Stimulated activated CD8-positive, alpha-beta memory T cell treated with anti-CD3 and anti-CD28 coated beads, Interleukin-12 subunit alpha, Interleukin-12 subunit beta, amount 100 ng/mL, for 4 hours (primary cell): ENCODE measurements around the gene SPIN2B.

Experiments used
- DNase-seq: peaks from one replicate; pipeline ENCODE4 v3.0.0-alpha.2; 2020; ENCODE audit warnings: low read depth

The SPIN2B gene

DNA sequence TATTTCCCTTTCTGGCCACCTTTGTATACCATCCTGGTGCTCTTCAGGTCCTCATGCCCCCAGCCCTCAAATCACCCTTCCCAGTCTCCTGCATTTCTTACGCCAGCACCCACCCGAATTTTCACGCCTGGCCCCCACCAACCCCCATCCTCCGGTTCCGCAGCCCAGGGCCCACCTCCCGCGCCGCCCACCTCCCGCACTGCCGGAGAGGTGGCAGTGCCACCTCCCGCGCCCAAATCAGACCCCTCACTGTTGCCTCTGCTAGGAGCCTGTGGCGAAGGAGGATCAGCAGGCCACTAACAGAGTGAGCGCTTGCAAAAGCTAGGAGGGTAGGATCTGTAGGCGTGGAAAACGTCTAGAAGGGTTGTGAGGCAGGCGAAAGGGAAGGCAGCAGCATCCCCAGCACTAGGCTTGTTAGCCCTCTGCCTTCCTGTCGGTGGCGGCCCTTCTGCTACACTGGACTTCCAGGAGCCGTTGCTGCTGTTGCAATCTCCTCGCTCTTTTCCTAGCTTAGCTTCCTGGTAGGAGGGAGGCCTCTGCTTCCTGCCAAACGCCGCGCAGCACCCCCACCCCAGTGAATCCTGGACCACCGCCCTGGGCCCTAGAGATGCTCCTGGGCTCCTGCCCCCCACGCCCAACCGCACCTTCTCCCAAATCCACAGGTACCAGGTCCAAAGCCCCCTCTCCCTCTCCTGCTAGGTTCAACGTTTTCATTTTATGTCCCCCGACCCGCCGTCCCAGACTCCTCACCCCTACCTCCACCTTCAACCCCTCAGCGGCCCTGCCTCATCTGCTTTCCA is 51.0 kb downstream of the SPIN2B start:
- DNase-seq: no peak
